HG03558 (cell line): ENCODE data around the gene WAPL.

ENCODE experiments used
- ATAC-seq: cut with Tn5 transposase; IDR thresholded peaks from one replicate; pipeline ENCODE4 v1.9.1; 2021; ENCODE audit warnings: moderate number of reproducible peaks; ENCODE audit not compliant: unreplicated experiment; ENCODE audit errors: extremely low read depth

The WAPL gene

GRCh38 chr10:86415116-86415515 lies 106.5 kb downstream of the WAPL start:
- ATAC-seq, result no peak

- peak; percentile 60 for ATAC-seq
Measured at GRCh38 chr10:86413046-86413728, 108.4 kb downstream of the WAPL start.

GRCh38 chr10:86411852-86412560 lies 109.6 kb downstream of the WAPL start:
- ATAC-seq, result no peak

- ATAC-seq, result peak; percentile 34
Measured at GRCh38 chr10:86411281-86411841, 110.2 kb downstream of the WAPL start.

GRCh38 chr10:86410542-86411124 lies 111.0 kb downstream of the WAPL start:
- no peak for ATAC-seq

- no peak for ATAC-seq
Measured at GRCh38 chr10:86409183-86409582, 112.4 kb downstream of the WAPL start.

GRCh38 chr10:86403183-86403797 lies 118.3 kb downstream of the WAPL start:
- ATAC-seq, result no peak

- no peak for ATAC-seq
Measured at GRCh38 chr10:86402283-86402941, 119.2 kb downstream of the WAPL start.

- ATAC-seq, result no peak
Measured at GRCh38 chr10:86401588-86402282, 119.9 kb downstream of the WAPL start.

GRCh38 chr10:86400705-86401587 lies 120.6 kb downstream of the WAPL start:
- ATAC-seq, result peak; percentile 4

GRCh38 chr10:86399879-86400704 lies 121.5 kb downstream of the WAPL start:
- peak; percentile 88 for ATAC-seq

- ATAC-seq, result no peak
Measured at GRCh38 chr10:86399514-86399878, 122.1 kb downstream of the WAPL start.

- no peak for ATAC-seq
Measured at GRCh38 chr10:86397120-86397519, 124.5 kb downstream of the WAPL start.

GRCh38 chr10:86393862-86394455 lies 127.6 kb downstream of the WAPL start:
- no peak for ATAC-seq

GRCh38 chr10:86393362-86393761 lies 128.2 kb downstream of the WAPL start:
- no peak for ATAC-seq

- ATAC-seq, result peak; percentile 37
Measured at GRCh38 chr10:86392723-86393094, 128.9 kb downstream of the WAPL start.

GRCh38 chr10:86391986-86392722 lies 129.4 kb downstream of the WAPL start:
- ATAC-seq, result no peak
